ENCODE data around the gene XKRX. TPM values are rescaled to one million over a fixed set of nuclear protein-coding genes. Genes with fewer than 3 reads are reported as not detected.

The XKRX gene
- total RNA-seq, 2 donors from 2014 or later, result 0.14 TPM

DNA sequence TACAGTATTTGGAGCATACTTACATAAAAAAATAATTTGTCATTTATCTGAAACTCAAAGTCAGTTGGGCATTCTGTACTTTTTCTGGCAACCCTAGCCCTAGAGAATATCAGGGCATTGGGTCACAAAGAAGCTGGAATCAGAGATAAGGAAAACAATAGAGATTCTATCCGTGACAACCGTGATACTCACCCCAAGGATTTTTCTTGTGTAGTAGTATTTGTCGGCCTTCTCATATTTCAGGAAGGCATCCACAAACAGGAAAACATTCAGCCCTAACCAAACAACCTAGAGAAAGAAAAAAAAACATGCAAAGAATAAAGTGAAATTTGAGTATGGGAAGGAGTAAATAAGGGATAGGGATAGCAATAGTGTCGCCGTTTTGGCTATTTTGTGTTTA lies 58.2 kb downstream of the XKRX start:
- H3K9me3 Mint-ChIP-seq, result no peaks in the 10 kb centered on the region
- no peaks in the 10 kb centered on the region for H3K36me3 Mint-ChIP-seq
- no peak for ATAC-seq
- no peaks in the 10 kb centered on the region for H3K4me1 Mint-ChIP-seq (ENCODE audit: low read depth in 2 of 2)
- H3K27ac Mint-ChIP-seq, result no peak overlapping the region
- H3K27me3 Mint-ChIP-seq, result peaks cover 13 to 19% of the 10 kb centered on the region in 2 donors
- DNase-seq (ENCODE audit: low spot score), result no peak
- no peak overlapping the region for H3K4me3 Mint-ChIP-seq

DNA sequence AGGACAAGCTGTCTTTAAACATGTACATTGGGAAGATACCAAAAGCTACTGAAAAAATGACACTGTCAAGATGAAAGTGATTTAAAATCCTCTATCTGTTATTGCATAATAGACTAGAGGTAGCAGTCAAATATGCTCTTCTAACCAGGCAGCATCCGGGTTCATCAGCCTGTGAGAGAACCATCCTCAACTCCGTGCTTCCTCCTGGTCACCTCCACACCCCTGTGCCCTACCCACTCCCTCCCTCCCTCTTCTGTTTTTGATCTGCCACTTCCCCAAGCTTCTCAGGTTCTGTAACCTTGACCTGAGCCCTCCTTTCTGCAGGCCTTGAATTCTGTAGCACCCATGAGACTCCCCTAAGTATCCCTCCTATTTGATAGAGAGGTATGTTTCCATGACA lies 60.4 kb downstream of the XKRX start:
- Mint-ChIP-seq H3K4me1 (ENCODE audit: low read depth in 2 of 2) (no peaks in the 10 kb centered on the region), H3K36me3 (no peaks in the 10 kb centered on the region), H3K9me3 (no peaks in the 10 kb centered on the region), H3K4me3 (no peak overlapping the region), H3K27me3 (peaks cover 12 to 22% of the 10 kb centered on the region in 2 donors), H3K27ac (no peak overlapping the region)
- ATAC-seq (no peak), DNase-seq (ENCODE audit: low spot score) (no peak)

DNA sequence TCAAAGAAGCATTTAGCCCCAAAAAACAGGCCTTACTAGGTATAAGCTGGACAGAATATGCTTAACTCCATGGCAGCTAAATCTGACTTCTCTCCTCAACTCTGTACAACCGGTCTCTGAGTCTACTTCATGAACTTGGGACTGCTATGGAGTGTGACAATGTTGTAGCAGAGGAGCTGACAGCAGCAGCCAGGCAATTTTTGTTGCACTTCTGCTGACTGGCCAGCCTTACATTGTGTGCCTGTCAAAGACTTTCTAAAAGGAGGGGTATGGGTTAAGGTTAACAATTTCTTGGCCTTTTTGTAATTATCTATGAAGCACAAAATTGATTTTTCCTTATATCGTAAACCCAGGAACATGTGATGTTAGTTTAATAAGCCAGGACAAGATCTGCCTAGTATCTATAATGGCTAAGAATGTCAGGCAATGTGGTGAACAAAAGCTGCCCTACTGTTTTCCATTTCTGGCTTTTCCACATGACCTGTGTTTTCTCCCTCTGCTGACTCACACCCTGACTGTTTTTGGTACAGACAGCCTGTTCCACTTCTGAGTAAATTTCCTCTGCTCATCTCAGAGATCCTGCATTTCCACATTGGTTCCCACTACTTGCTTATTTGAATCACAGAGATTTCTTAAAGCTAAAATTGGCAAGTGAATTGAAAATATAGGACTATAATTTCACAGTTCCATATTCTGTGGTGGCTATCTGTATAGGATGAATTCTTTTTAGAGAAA lies 63.9 kb downstream of the XKRX start:
- no peak for DNase-seq (ENCODE audit: low spot score)
- ATAC-seq, result no peak
- no peaks in the 10 kb centered on the region for H3K36me3 Mint-ChIP-seq
- H3K27ac Mint-ChIP-seq, result no peak overlapping the region
- no peak overlapping the region for H3K4me3 Mint-ChIP-seq
- no peaks in the 10 kb centered on the region for H3K9me3 Mint-ChIP-seq
- peaks cover 5 to 16% of the 10 kb centered on the region in 2 donors for H3K27me3 Mint-ChIP-seq
- no peaks in the 10 kb centered on the region for H3K4me1 Mint-ChIP-seq (ENCODE audit: low read depth in 2 of 2)

Other genes with a start within 250 kb of the XKRX start
- gene SYTL4, start 196.8 kb downstream of the XKRX start, total RNA-seq, result under 1 TPM in 1 of 2 donors, not detected in 1; 0.14 TPM
- gene CSTF2, start 108.5 kb downstream of the XKRX start, total RNA-seq, result 10 to 100 TPM; 79.8 to 86.0 TPM
- gene NOX1, start 54.6 kb downstream of the XKRX start, total RNA-seq, result not detected
- not detected for gene ARL13A, start 40.8 kb upstream of the XKRX start, total RNA-seq
- gene TRMT2B, start 123.2 kb upstream of the XKRX start, total RNA-seq, result 10 to 100 TPM; 19.8 to 34.3 TPM
- not detected for gene TMEM35A, start 150.0 kb upstream of the XKRX start, total RNA-seq
- 10 to 100 TPM; 18.3 to 38.7 TPM for gene CENPI, start 169.3 kb upstream of the XKRX start, total RNA-seq